Measurements from ENCODE around the gene R3HDM2. TPM values are rescaled to one million over a fixed set of nuclear protein-coding genes. Genes with fewer than 3 reads are reported as not detected.

R3HDM2 gene
- total and polyA plus RNA-seq, 2 donors (not counting 1 experiment from before 2014, with no cell fraction given) = 104 to 129 TPM

- peaks cover 72 to 85% of the 10 kb centered on the region in 2 donors for H3K4me1 ChIP-seq (ENCODE audit: control insufficient read depth in 2 of 2, insufficient read depth in 2 of 2, low read length in 2 of 2)
- peaks cover 0 to 11% (median 0%) of the 10 kb centered on the region in 3 donors for H3K9me3 ChIP-seq (ENCODE audit: control extremely low read depth in 1 of 3, control insufficient read depth in 2 of 3, insufficient read depth in 1 of 3, low read length in 2 of 3)
Observed at GRCh38 chr12:57233357-57234232, 197.2 kb downstream of the R3HDM2 start.

GRCh38 chr12:57232156-57232756 lies 198.6 kb downstream of the R3HDM2 start:
- ATAC-seq (ENCODE audit: low read depth) (no peak), DNase-seq (no peak)
- peak overlapping the region; percentile 24 for H3K4me3 Mint-ChIP-seq
- Histone ChIP-seq H3K27ac (ENCODE audit: low read length in 2 of 2) (peak overlapping the region in 1 of 2 donors; percentile 9), H3K4me1 (ENCODE audit: control insufficient read depth in 2 of 2, insufficient read depth in 2 of 2, low read length in 2 of 2) (peaks cover 63 to 78% of the 10 kb centered on the region in 2 donors), H3K4me2 (replicated peaks; ENCODE audit: low read depth, low read length, poor library complexity, severe bottlenecking) (no peak overlapping the region), H3K9me3 (ENCODE audit: control extremely low read depth in 1 of 3, control insufficient read depth in 2 of 3, insufficient read depth in 1 of 3, low read length in 2 of 3) (peaks cover 0 to 6% (median 0%) of the 10 kb centered on the region in 3 donors), H3K36me3 (replicated peaks in 1 of 2; ENCODE audit: control extremely low read depth in 1 of 2, control insufficient read depth in 1 of 2, extremely low read depth in 1 of 2, insufficient read depth in 2 of 2, low read length in 1 of 2) (peaks cover 0 to 37% of the 10 kb centered on the region in 2 experiments), H3K9ac (ENCODE audit: low read length) (no peak overlapping the region), H3K79me2 (ENCODE audit: control insufficient read depth, insufficient read depth, low read length) (peaks cover 42% of the 10 kb centered on the region), H3K4me3 (ENCODE audit: control extremely low read depth in 1 of 5, extremely low read depth in 1 of 5, insufficient read depth in 1 of 5, low read depth in 2 of 5, low read length in 4 of 5) (no peak overlapping the region), H4K20me1 (ENCODE audit: control insufficient read depth, insufficient read depth, low read length, poor library complexity, severe bottlenecking) (peaks cover 15% of the 10 kb centered on the region), H2AFZ (ENCODE audit: insufficient read depth, low read depth, low read length, poor library complexity, severe bottlenecking) (no peak overlapping the region), H3K27me3 (replicated peaks in 1 of 4; ENCODE audit: control extremely low read depth in 1 of 4, control insufficient read depth in 3 of 4, insufficient read depth in 4 of 4, low read length in 3 of 4) (peaks cover 0 to 20% (median 3%) of the 10 kb centered on the region in 4 experiments)
- H3K4me1 Mint-ChIP-seq = peaks cover 89% of the 10 kb centered on the region
- TF ChIP-seq EZH2 (IDR thresholded peaks at IDR 0.05; ENCODE audit: borderline replicate concordance, insufficient read depth, low read depth, low read length, poor library complexity, severe bottlenecking) = no peak
- TF ChIP-seq CTCF (IDR thresholded peaks at IDR 0.05) = no peak
- ChIA-PET POLR2A (interaction anchor here (11.2 kb wide), 1 partner anchor 7 kb away, joined by 89 read pairs; no protein-coding TSS in a partner anchor), CTCF (interaction anchor here (0.7 to 31.1 kb wide), 3 partner anchors 7 to 16 kb away, joined by 3 to 838 read pairs (median 360); partner anchors contain the start of gene NXPH4)
- 93% methylated on average over 9 of the region's 19 CpGs for WGBS (ENCODE audit: insufficient coverage)
- peaks cover 1% of the 10 kb centered on the region for H3K27me3 Mint-ChIP-seq
- intact Hi-C loops (cut with micrococcal nuclease) = loop anchor here (10.0 kb wide), 1 partner anchor 477 kb away; the partner anchor contains the start of gene PRIM1
- peak overlapping the region; percentile 97 for H3K27ac Mint-ChIP-seq
- no peaks in the 10 kb centered on the region for H3K9me3 Mint-ChIP-seq (ENCODE audit: insufficient read depth)

More at GRCh38 chr12:57233357-57234232, 197.2 kb downstream of the R3HDM2 start:
- H3K79me2 ChIP-seq (ENCODE audit: control insufficient read depth, insufficient read depth, low read length) = peaks cover 44% of the 10 kb centered on the region
- ATAC-seq (ENCODE audit: low read depth) = no peak
- no peak overlapping the region for H2AFZ ChIP-seq (ENCODE audit: insufficient read depth, low read depth, low read length, poor library complexity, severe bottlenecking)
- H3K4me1 Mint-ChIP-seq = peaks cover 93% of the 10 kb centered on the region
- H3K27me3 ChIP-seq (replicated peaks in 1 of 4; ENCODE audit: control extremely low read depth in 1 of 4, control insufficient read depth in 3 of 4, insufficient read depth in 4 of 4, low read length in 3 of 4) = peaks cover 0 to 31% (median 12%) of the 10 kb centered on the region in 4 experiments
- H3K27ac ChIP-seq (ENCODE audit: low read length in 2 of 2) = peak overlapping the region; percentile 86 to 88
- intact Hi-C loops (cut with micrococcal nuclease) = loop anchor here (1.0 to 10.0 kb wide), 2 partner anchors 7 to 479 kb away; partner anchors contain the start of gene PRIM1
- WGBS (ENCODE audit: insufficient coverage) = 100% methylated on average over 8 of the region's 15 CpGs
- no peaks in the 10 kb centered on the region for H3K9me3 Mint-ChIP-seq (ENCODE audit: insufficient read depth)
- peak overlapping the region; percentile 88 for H3K4me3 Mint-ChIP-seq
- peak overlapping the region in 1 of 5 experiments; percentile 56 for H3K4me3 ChIP-seq (ENCODE audit: control extremely low read depth in 1 of 5, extremely low read depth in 1 of 5, insufficient read depth in 1 of 5, low read depth in 2 of 5, low read length in 4 of 5)
- POLR2A ChIA-PET = interaction anchor here (1.3 to 11.2 kb wide), 2 partner anchors 9 kb away, joined by 4 to 89 read pairs; no protein-coding TSS in a partner anchor
- peaks cover 0 to 37% of the 10 kb centered on the region in 2 experiments for H3K36me3 ChIP-seq (replicated peaks in 1 of 2; ENCODE audit: control extremely low read depth in 1 of 2, control insufficient read depth in 1 of 2, extremely low read depth in 1 of 2, insufficient read depth in 2 of 2, low read length in 1 of 2)
- H3K27me3 Mint-ChIP-seq = peaks cover 8% of the 10 kb centered on the region
- peaks cover 15% of the 10 kb centered on the region for H4K20me1 ChIP-seq (ENCODE audit: control insufficient read depth, insufficient read depth, low read length, poor library complexity, severe bottlenecking)
- H3K27ac Mint-ChIP-seq = peak overlapping the region; percentile 100
- no peak for DNase-seq
- H3K9ac ChIP-seq (ENCODE audit: low read length) = peak overlapping the region; percentile 50
- TF ChIP-seq EZH2 (IDR thresholded peaks at IDR 0.05; ENCODE audit: borderline replicate concordance, insufficient read depth, low read depth, low read length, poor library complexity, severe bottlenecking) = no peak
- H3K4me2 ChIP-seq (replicated peaks; ENCODE audit: low read depth, low read length, poor library complexity, severe bottlenecking) = peak overlapping the region; percentile 84
- CTCF ChIA-PET = interaction anchor here (12.0 to 31.1 kb wide), 3 partner anchors 5 to 18 kb away, joined by 360 to 838 read pairs (median 360); partner anchors contain the start of genes NXPH4 and SHMT2

All from B cell (primary cell).